Endodermal cell (in vitro differentiated cells): ENCODE data around the gene CMTM4. TPM values are rescaled to one million over a fixed set of nuclear protein-coding genes. Genes with fewer than 3 reads are reported as not detected.
"Not testable (repeated sequence)": the region's sequence is repeated elsewhere in the genome, so short reads cannot be mapped to it uniquely, and the experiment has no call there.

Source experiments
- DNase-seq: peaks from one replicate; pipeline ENCODE4 v3.0.0-alpha.2; 2017
- H3K27ac ChIP-seq: 2 replicates; pipeline ENCODE4 v1.5.1; 2013; ENCODE audit warnings: mild to moderate bottlenecking, low read depth, low read length, moderate library complexity
- H3K27me3 ChIP-seq: 2 replicates; pipeline ENCODE4 v1.6.1; 2013; ENCODE audit warnings: mild to moderate bottlenecking, low read length, moderate library complexity; ENCODE audit not compliant: insufficient read depth, control insufficient read depth, poor library complexity, severe bottlenecking
- H3K36me3 ChIP-seq: 2 replicates; pipeline ENCODE4 v1.7.0; 2013; ENCODE audit warnings: mild to moderate bottlenecking, low read length, moderate library complexity; ENCODE audit not compliant: control insufficient read depth, insufficient read depth
- H3K4me1 ChIP-seq: one replicate; pipeline ENCODE4 v1.7.0; 2013; ENCODE audit warnings: low read length; ENCODE audit not compliant: control insufficient read depth, insufficient read depth
- H3K4me3 ChIP-seq: 2 replicates; pipeline ENCODE4 v1.5.1; 2013; ENCODE audit warnings: mild to moderate bottlenecking, low read length, moderate library complexity
- H3K9ac ChIP-seq: 2 replicates; pipeline ENCODE4 v1.6.1; 2013; ENCODE audit warnings: mild to moderate bottlenecking, low read length, moderate library complexity; ENCODE audit not compliant: poor library complexity, severe bottlenecking; ENCODE audit errors: extremely low read depth
- H3K9me3 ChIP-seq: 2 replicates; pipeline ENCODE4 v1.6.1; 2013; ENCODE audit warnings: mild to moderate bottlenecking, low read length, moderate library complexity; ENCODE audit not compliant: control insufficient read depth
- H3K27ac Mint-ChIP-seq: 2 replicates; pipeline ENCODE4 v1.8.0; 2020; ENCODE audit warnings: mixed read lengths
- H3K27me3 Mint-ChIP-seq: 2 replicates; pipeline ENCODE4 v1.8.0; 2021; ENCODE audit warnings: mild to moderate bottlenecking, mixed read lengths; ENCODE audit not compliant: insufficient read depth
- H3K36me3 Mint-ChIP-seq: 2 replicates; pipeline ENCODE4 v1.8.0; 2020; ENCODE audit warnings: low read depth, mixed read lengths
- H3K4me1 Mint-ChIP-seq: 2 replicates; pipeline ENCODE4 v1.8.0; 2020; ENCODE audit warnings: mixed read lengths
- H3K4me3 Mint-ChIP-seq: 2 replicates; pipeline ENCODE4 v1.8.0; 2020; ENCODE audit warnings: mild to moderate bottlenecking, moderate library complexity, mixed read lengths
- H3K9me3 Mint-ChIP-seq: 2 replicates; pipeline ENCODE4 v1.8.0; 2020; ENCODE audit warnings: mild to moderate bottlenecking, mixed read lengths
- CTCF ChIP-seq: fragments of 200-600 bp; sonication (generic); conservative IDR thresholded peaks from 2 replicates; pipeline ENCODE4 v1.5.0; 2021; ENCODE audit warnings: antibody characterized with exemption, mild to moderate bottlenecking
- WGBS, 2 experiments: methylation state at CpG; one replicate each; pipeline versions ENCODE4 v1.1.5 to v1.1.7; 2013; ENCODE audit warnings: missing lambda C conversion rate in 2 of 2, mixed read lengths in 1 of 2; ENCODE audit not compliant: insufficient coverage in 1 of 2, insufficient read length in 1 of 2; 5-methylcytosine and 5-hydroxymethylcytosine counted together
- total RNA-seq, 2 donors: library from RNA; stranded (reverse); fragmentation: NEBNext Ultra II Directional in 1 of 2; extraction: Animal tissue kit (Norgen Biotek cat#: 25700) in 1 of 2; gene quantifications; 2 replicates in 1 of 2; 3 replicates in 1 of 2; pipeline ENCODE4 v1.2.1, GENCODE V29; 2021

The CMTM4 gene
- total RNA-seq, 2 donors from 2014 or later = 68.2 to 76.2 TPM

GRCh38 chr16:66614161-66614802 is 82.3 kb downstream of the CMTM4 start:
- WGBS, 2 experiments = 95 to 98% methylated on average over 7 to 12 of the region's 12 CpGs
- H3K4me3 Mint-ChIP-seq = no peak overlapping the region
- Histone ChIP-seq H3K9me3 (peaks cover 15% of the 10 kb centered on the region), H3K36me3 (peaks cover 64% of the 10 kb centered on the region), H3K27ac (no peak overlapping the region), H3K27me3 (no peaks in the 10 kb centered on the region), H3K4me1 (peaks cover 28% of the 10 kb centered on the region), H3K9ac (no peak overlapping the region), H3K4me3 (no peak overlapping the region)
- peaks cover 58% of the 10 kb centered on the region for H3K36me3 Mint-ChIP-seq
- H3K9me3 Mint-ChIP-seq = peaks cover 6% of the 10 kb centered on the region
- H3K27ac Mint-ChIP-seq = no peak overlapping the region
- no peak for TF ChIP-seq CTCF
- peaks cover 55% of the 10 kb centered on the region for H3K4me1 Mint-ChIP-seq
- no peaks in the 10 kb centered on the region for H3K27me3 Mint-ChIP-seq
- DNase-seq = no peak

DNA sequence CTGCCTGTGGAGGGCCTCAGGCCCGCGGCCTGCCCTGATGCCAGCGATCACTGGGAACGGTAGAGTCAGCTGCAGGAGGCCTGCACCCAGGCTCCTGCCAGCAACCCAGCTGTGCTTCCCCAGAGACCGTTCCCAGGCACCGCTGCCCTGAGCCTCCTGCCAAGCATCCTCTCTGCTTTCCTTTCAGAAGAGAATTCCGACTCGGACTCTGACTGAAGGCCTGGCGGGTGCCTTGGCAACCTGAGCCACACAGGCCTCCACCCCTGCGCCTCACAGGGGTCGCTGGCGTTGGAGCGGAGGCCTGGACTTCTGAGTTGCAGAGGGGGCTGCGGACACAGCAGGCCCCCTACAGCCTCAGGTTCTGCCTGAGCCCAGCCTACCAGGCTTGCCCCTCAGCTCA is 84.1 kb downstream of the CMTM4 start:
- H3K4me1 Mint-ChIP-seq = peaks cover 42% of the 10 kb centered on the region
- H3K36me3 Mint-ChIP-seq = peaks cover 58% of the 10 kb centered on the region
- Histone ChIP-seq H3K36me3 (peaks cover 72% of the 10 kb centered on the region), H3K4me1 (peaks cover 21% of the 10 kb centered on the region), H3K9ac (no peak overlapping the region), H3K27me3 (no peaks in the 10 kb centered on the region), H3K9me3 (peaks cover 15% of the 10 kb centered on the region), H3K27ac (no peak overlapping the region), H3K4me3 (no peak overlapping the region)
- 86 to 92% methylated on average over 11 to 14 of the region's 14 CpGs for WGBS, 2 experiments
- H3K4me3 Mint-ChIP-seq = no peak overlapping the region
- no peak for DNase-seq
- peaks cover 6% of the 10 kb centered on the region for H3K9me3 Mint-ChIP-seq
- TF ChIP-seq CTCF = no peak
- no peaks in the 10 kb centered on the region for H3K27me3 Mint-ChIP-seq
- H3K27ac Mint-ChIP-seq = no peak overlapping the region

DNA sequence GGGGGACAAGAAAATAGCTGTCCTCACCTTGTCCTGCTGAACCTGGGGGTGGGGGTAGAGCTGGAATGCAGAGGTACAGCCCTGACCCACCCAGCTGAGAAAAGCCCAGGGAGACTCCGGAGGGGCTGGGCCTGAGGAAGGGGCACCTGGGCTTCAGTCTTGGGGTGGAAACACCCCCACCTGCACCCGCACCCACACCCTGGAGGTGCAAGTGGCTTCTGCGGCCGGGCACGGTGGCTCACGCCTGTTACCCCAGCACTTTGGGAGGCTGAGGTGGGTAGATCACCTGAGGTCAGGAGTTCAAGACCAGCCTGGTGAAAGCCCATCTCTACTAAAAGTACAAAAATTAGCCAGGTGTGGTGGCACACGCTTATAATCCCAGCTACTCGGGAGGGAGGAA is 84.6 kb downstream of the CMTM4 start:
- WGBS, 2 experiments = 97% methylated on average over 8 of the region's 8 CpGs; no CpG with 5 or more reads in 1 of the 2 experiments
- Histone ChIP-seq H3K9me3 (peaks cover 15% of the 10 kb centered on the region), H3K4me1 (peaks cover 21% of the 10 kb centered on the region), H3K36me3 (peaks cover 77% of the 10 kb centered on the region)
- not testable (repeated sequence) for H3K4me3 Mint-ChIP-seq, H3K27me3 Mint-ChIP-seq, H3K27ac Mint-ChIP-seq, H3K9me3 Mint-ChIP-seq, DNase-seq, H3K27ac ChIP-seq, H3K9ac ChIP-seq, H3K4me3 ChIP-seq, H3K27me3 ChIP-seq
- Mint-ChIP-seq H3K4me1 (peaks cover 37% of the 10 kb centered on the region), H3K36me3 (peaks cover 58% of the 10 kb centered on the region)
